ENCODE results near the gene SLC26A3.

SLC26A3 gene

GRCh38 chr7:107744345-107744750 is 58.7 kb downstream of the SLC26A3 start:
- DNase-seq (ENCODE audit: low spot score): no peak

- DNase-seq (ENCODE audit: low spot score): peak; percentile 98
Measured at GRCh38 chr7:107743567-107744344, 59.3 kb downstream of the SLC26A3 start, which contains the start of gene CBLL1. Gene CBLL1 (plus strand): TSS chr7:107744142. CDS start chr7:107744164, 22 bp downstream.

DNA sequence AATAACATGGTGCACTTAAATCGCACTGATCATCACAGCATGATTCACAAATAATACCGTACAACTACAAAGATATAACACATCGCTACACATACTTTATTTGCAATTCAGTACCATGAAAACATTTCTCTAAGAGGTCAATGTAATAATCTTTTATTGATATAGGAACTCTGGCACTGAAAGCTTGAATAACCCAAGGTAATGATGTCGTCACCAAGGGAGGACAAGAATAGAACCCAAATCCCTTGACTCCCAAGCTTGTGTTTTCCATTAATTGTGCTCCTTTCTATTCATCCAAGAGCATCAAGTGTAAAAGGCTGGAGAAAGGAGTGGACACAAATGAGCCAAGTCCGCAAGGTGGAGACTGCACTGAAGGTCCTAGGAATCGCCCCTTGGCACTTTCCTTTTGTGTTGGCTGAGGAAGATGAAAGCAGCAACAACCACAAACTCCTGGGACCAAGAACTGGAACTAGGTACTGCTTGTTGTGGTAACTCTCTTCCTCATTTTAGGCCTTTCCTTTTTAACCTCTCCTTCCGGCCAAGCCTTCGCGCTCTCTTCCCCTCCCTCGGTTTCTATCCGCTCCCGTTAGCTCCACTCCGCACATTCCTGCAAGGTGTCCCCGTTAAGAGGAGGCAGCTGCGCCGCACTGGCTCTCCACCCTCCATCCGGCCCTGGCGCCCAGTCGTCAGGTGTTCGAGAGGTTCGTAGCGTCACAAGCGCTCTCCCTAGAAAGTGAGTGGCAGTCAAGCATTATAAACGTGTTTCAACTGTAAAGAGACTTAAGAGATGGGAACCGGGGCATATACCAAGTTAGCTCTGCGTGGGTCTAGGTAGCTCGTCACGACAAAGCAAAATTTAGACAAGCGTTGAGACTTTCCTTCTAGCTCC is 60.1 kb downstream of the SLC26A3 start:
- no peak for DNase-seq (ENCODE audit: low spot score)

DNA sequence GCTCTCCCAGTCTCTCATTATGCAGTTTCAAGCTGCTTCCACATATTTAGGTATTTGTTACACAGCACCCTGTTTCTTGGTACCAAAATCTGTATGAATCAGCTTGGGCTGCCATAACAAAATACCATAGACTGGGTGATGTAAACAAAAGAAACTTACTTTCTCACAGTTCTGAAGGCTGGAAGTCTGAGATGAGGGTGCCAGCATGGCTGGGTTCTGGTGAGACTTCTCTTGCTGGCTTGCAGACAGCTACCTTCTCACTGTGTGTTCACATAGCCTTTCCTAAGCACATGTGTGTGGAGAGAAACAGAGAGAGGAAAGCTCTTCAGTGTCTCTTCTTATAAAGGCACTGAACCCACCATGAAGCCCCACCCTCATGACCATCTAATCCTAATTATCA is 74.7 kb downstream of the SLC26A3 start:
- no peak for DNase-seq (ENCODE audit: low spot score)

DNA sequence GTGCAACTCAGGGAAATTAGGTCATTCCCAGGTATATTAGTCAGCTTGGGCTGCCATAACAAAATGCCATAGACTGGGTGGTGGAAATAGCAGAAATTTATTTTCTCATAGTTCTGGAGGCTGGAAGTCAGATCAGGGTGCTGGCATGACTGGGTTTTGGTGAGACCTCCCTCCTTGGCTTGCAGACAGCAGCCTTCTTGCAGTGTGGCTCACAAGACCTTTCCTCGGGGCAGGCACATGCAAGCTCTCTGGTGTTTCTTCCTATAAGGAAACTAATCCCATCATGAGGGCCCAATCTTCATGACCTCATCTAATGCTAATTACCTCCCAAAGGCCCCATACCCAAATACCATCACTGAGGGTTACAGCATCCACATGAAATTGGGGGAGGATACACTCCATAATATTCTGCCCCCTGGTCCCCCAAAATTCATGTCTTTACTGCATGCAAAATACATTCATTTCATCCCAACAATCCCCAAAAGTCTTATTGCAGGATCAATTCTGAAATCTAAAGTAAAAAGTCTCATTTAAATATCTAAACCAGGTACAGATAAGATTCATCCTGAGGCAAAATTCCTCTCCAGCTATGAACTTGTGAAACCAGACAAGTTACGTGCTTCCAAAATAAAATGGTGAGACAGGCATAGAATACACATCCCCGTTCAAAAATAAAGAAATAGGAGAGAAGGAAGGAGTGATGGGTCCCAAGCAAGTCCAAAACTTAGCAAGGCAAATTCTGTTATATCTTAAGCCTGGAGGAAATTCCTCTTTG is 76.5 kb downstream of the SLC26A3 start:
- no peak for DNase-seq (ENCODE audit: low spot score)

GRCh38 chr7:107725138-107725740 is 77.8 kb downstream of the SLC26A3 start:
- peak; percentile 42 for DNase-seq (ENCODE audit: low spot score)

GRCh38 chr7:107723255-107723654 is 79.8 kb downstream of the SLC26A3 start:
- DNase-seq (ENCODE audit: low spot score): no peak

- no peak for DNase-seq (ENCODE audit: low spot score)
Measured at GRCh38 chr7:107721286-107721685, 81.7 kb downstream of the SLC26A3 start.

- DNase-seq (ENCODE audit: low spot score): no peak
Measured at GRCh38 chr7:107718456-107719193, 84.4 kb downstream of the SLC26A3 start.

- no peak for DNase-seq (ENCODE audit: low spot score)
Measured at GRCh38 chr7:107715531-107715930, 87.5 kb downstream of the SLC26A3 start.
